Karpas-422 (cell line): ENCODE measurements around the gene LRRN2. TPM values are rescaled to one million over a fixed set of nuclear protein-coding genes. Genes with fewer than 3 reads are reported as not detected.

Experiments used
- DNase-seq: peaks from one replicate; pipeline ENCODE4 v3.0.0-alpha.2; 2015
- H2AFZ ChIP-seq: fragments of 200-600 bp; sonication (generic); 2 replicates; pipeline ENCODE4 v1.6.1; 2014; ENCODE audit warnings: antibody characterized with exemption, low read length, mixed read lengths
- H3K27ac ChIP-seq: fragments of 200-600 bp; sonication (generic); 2 replicates; pipeline ENCODE4 v1.5.1; 2014; ENCODE audit warnings: mild to moderate bottlenecking, low read length, moderate library complexity
- H3K27me3 ChIP-seq: fragments of 200-600 bp; sonication (generic); 2 replicates; pipeline ENCODE4 v1.6.1; 2014; ENCODE audit warnings: low read length, mixed read lengths
- H3K36me3 ChIP-seq: fragments of 200-600 bp; sonication (generic); 2 replicates; pipeline ENCODE4 v1.6.1; 2014; ENCODE audit warnings: low read length, mixed read lengths; ENCODE audit not compliant: insufficient read depth
- H3K4me1 ChIP-seq: fragments of 200-600 bp; sonication (generic); 2 replicates; pipeline ENCODE4 v1.6.1; 2014; ENCODE audit warnings: mild to moderate bottlenecking, low read length, mixed read lengths
- H3K4me2 ChIP-seq: fragments of 200-600 bp; sonication (generic); 2 replicates; pipeline ENCODE4 v1.6.1; 2014; ENCODE audit warnings: low read length, low read depth, mild to moderate bottlenecking; ENCODE audit not compliant: poor library complexity, severe bottlenecking
- H3K4me3 ChIP-seq: fragments of 200-600 bp; sonication (generic); 2 replicates; pipeline ENCODE4 v1.5.1; 2014; ENCODE audit warnings: mild to moderate bottlenecking, antibody characterized with exemption, low read length, mixed read lengths
- H3K79me2 ChIP-seq: fragments of 200-600 bp; sonication (generic); 2 replicates; pipeline ENCODE4 v1.6.1; 2014; ENCODE audit warnings: mild to moderate bottlenecking, low read length, mixed read lengths
- H3K9ac ChIP-seq: fragments of 200-600 bp; sonication (generic); 2 replicates; pipeline ENCODE4 v1.6.0; 2014; ENCODE audit warnings: low read length
- H3K9me2 ChIP-seq: fragments of 200-600 bp; sonication (generic), shearing (Covaris generic); replicated peaks from 2 replicates; pipeline ENCODE4 v1.6.0; 2014; ENCODE audit warnings: mild to moderate bottlenecking, low read length, moderate library complexity; ENCODE audit not compliant: insufficient read depth
- H3K9me3 ChIP-seq: fragments of 300-700, 200-600 bp; sonication (generic); 2 replicates; pipeline ENCODE4 v1.6.1; 2014; ENCODE audit warnings: low read length, mixed read lengths
- H4K20me1 ChIP-seq: fragments of 200-600 bp; sonication (generic); 2 replicates; pipeline ENCODE4 v1.6.1; 2014; ENCODE audit warnings: mild to moderate bottlenecking, antibody characterized with exemption, low read length, low read depth; ENCODE audit not compliant: insufficient read depth
- total RNA-seq: library from RNA; depleted of rRNA; stranded (reverse); fragments of >200 nt; shearing (Covaris generic); gene quantifications from 2 replicates; pipeline ENCODE4 v1.2.3, GENCODE V29; 2014; ENCODE audit warnings: low replicate concordance

LRRN2 gene
- total RNA-seq, 1 experiment from 2014 or later, result not detected

DNA sequence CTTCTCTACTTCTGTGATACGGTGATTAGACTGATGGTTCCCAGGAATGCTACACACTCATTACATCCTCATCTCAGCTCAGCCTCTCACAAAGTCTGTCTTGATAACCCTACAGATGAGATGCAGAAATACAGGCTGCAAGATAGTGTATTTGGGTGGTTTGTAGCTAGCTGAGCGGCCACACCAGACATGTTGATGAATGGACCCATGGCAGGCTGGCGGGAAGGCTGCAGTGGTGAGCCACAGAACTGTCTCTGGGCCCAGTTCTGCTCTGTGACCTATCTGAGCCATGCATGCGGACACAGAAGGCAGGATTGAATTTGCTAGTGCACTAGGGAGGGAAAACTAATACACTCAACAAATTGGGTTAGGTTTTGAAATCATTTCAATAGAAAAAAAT is 71.9 kb downstream of the LRRN2 start:
- Histone ChIP-seq H3K27me3 (no peaks in the 10 kb centered on the region), H3K9me3 (no peaks in the 10 kb centered on the region), H3K79me2 (no peaks in the 10 kb centered on the region), H3K4me2 (no peak overlapping the region), H3K27ac (no peak overlapping the region), H3K9me2 (no peaks in the 10 kb centered on the region), H3K4me3 (no peak overlapping the region), H4K20me1 (no peaks in the 10 kb centered on the region), H3K9ac (no peak overlapping the region), H3K36me3 (no peaks in the 10 kb centered on the region), H3K4me1 (peaks cover 5% of the 10 kb centered on the region), H2AFZ (no peak overlapping the region)
- no peak for DNase-seq

DNA sequence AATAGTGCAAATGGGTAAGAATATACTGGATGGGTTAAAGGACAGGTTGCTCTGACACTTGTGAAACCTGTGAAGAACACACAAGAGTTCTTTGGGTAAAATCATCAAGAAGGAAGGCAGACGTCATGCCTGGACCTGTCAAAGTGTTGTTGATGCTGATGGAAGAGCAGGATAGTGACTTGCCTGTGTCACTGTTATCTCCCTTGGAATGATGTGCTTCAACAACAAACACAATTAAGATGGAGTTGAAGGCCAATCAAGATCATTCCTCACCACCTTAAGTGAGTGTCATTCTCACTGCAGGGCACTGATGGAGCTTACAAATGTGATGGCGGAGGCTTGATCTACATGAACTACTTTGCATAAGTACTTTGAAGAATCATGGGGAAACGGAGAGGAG is 73.2 kb downstream of the LRRN2 start:
- Histone ChIP-seq H3K4me1 (peaks cover 13% of the 10 kb centered on the region), H3K79me2 (no peaks in the 10 kb centered on the region), H3K9ac (no peak overlapping the region), H3K9me2 (no peaks in the 10 kb centered on the region), H2AFZ (no peak overlapping the region), H3K4me3 (no peak overlapping the region), H3K27me3 (no peaks in the 10 kb centered on the region), H3K4me2 (no peak overlapping the region), H3K27ac (no peak overlapping the region), H3K9me3 (no peaks in the 10 kb centered on the region), H3K36me3 (no peaks in the 10 kb centered on the region), H4K20me1 (no peaks in the 10 kb centered on the region)
- DNase-seq, result no peak

DNA sequence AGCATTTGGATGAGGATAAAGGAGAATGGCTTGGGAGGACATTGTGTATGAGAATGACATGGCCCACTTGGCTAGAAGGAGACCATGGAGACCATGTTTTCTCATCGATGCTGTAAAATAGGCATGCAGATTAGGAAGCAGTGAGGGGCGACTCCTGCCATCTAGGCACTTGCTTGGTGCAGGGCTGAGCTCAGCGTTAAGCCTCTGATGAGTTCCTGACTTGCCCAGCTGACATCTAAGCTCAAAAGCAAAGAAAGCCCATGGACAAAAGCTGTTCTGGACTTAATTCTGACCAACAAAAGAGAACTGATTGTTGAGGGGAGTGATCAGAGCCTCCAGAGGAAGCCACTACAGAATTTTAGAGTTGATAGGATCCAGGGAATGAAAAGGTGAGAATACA is 74.5 kb downstream of the LRRN2 start:
- H2AFZ ChIP-seq, result no peak overlapping the region
- no peaks in the 10 kb centered on the region for H3K79me2 ChIP-seq
- no peaks in the 10 kb centered on the region for H4K20me1 ChIP-seq
- H3K9ac ChIP-seq, result no peak overlapping the region
- H3K27ac ChIP-seq, result no peak overlapping the region
- H3K4me2 ChIP-seq, result no peak overlapping the region
- no peaks in the 10 kb centered on the region for H3K9me3 ChIP-seq
- peaks cover 13% of the 10 kb centered on the region for H3K4me1 ChIP-seq
- DNase-seq, result no peak
- no peaks in the 10 kb centered on the region for H3K27me3 ChIP-seq
- no peak overlapping the region for H3K4me3 ChIP-seq
- no peaks in the 10 kb centered on the region for H3K36me3 ChIP-seq
- H3K9me2 ChIP-seq, result no peaks in the 10 kb centered on the region

DNA sequence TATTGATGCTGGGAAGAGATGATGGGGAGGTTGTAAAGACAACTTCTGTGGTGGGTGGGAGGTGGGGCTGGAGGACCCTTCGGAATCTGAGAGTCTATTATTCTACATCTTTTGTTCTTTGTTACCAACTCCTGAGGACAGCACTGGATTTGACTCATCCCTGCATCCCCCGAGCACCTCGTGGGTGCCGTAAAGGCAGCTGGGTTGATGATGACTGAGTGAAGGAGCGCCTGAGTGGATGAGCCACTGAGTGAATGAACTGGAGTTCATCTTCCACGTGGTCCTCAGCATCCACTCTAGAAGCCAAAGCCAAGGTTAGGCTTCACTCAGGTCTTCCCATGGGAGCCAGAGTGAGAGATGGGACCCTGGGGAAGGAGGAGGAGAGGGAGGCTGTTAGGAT is 77.6 kb downstream of the LRRN2 start:
- no peak overlapping the region for H3K4me2 ChIP-seq
- no peaks in the 10 kb centered on the region for H3K36me3 ChIP-seq
- H2AFZ ChIP-seq, result no peak overlapping the region
- no peak overlapping the region for H3K4me3 ChIP-seq
- H4K20me1 ChIP-seq, result no peaks in the 10 kb centered on the region
- H3K27ac ChIP-seq, result no peak overlapping the region
- H3K9me3 ChIP-seq, result no peaks in the 10 kb centered on the region
- no peaks in the 10 kb centered on the region for H3K9me2 ChIP-seq
- DNase-seq, result no peak
- H3K4me1 ChIP-seq, result peaks cover 13% of the 10 kb centered on the region
- no peaks in the 10 kb centered on the region for H3K79me2 ChIP-seq
- H3K9ac ChIP-seq, result no peak overlapping the region
- no peaks in the 10 kb centered on the region for H3K27me3 ChIP-seq

DNA sequence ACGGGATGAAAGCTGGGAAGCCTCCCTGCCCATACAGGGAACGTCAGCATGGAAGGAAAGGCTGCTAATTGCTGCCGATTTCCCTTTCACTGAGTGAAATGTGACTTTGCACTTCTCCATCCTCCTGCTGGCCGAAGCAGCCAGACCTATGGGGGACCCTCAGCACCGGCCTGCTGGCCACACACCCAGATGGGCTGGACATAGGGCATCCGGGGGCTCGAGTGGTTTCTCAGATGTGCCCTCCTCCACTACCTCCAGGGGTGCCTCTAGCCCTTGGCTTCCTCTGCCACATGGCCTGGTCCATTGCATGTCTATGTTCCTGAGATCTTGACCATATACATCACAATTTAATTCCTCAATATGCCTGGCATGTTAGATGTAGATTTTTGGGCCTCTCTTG is 79.7 kb downstream of the LRRN2 start:
- no peaks in the 10 kb centered on the region for H3K27me3 ChIP-seq
- H3K79me2 ChIP-seq, result no peaks in the 10 kb centered on the region
- H2AFZ ChIP-seq, result no peak overlapping the region
- H4K20me1 ChIP-seq, result no peaks in the 10 kb centered on the region
- no peaks in the 10 kb centered on the region for H3K9me2 ChIP-seq
- no peak overlapping the region for H3K4me2 ChIP-seq
- DNase-seq, result no peak
- no peaks in the 10 kb centered on the region for H3K9me3 ChIP-seq
- H3K36me3 ChIP-seq, result no peaks in the 10 kb centered on the region
- H3K4me1 ChIP-seq, result peaks cover 13% of the 10 kb centered on the region
- no peak overlapping the region for H3K27ac ChIP-seq
- no peak overlapping the region for H3K4me3 ChIP-seq
- no peak overlapping the region for H3K9ac ChIP-seq

DNA sequence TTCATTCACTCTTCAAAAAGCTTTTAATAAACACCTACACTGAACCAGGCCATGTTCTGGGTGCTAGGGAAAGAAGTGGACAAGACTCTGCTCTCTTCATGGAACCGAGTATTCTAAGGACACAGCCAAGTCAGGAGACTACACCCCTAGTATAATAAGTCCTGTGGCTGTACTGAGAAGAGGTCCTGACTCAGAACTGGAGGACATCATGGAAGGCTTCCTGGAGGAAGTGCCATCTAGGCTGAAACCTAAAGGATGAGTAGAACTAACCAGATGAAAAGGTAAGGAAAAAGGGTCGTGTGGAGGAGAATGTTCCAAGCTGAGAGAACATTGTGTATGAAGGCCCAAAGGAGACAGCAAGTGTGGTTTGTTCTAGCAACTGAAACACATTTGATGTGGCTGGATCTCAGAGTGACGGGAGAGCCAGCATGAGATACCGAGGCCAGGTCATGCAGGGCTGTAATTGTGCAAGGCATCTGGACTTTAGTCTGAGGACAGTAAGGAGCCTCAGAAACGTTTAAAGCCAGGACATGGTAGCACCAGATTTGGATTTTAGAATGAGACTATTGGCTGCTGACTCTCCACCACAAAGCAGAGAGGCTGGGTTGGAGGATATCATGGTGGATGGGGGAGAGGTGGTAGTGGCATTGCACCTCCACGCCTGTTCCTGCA is 82.5 kb downstream of the LRRN2 start:
- H2AFZ ChIP-seq, result no peak overlapping the region
- no peak for DNase-seq
- H3K27me3 ChIP-seq, result no peaks in the 10 kb centered on the region
- H3K4me2 ChIP-seq, result no peak overlapping the region
- H4K20me1 ChIP-seq, result no peaks in the 10 kb centered on the region
- H3K4me1 ChIP-seq, result peaks cover 1% of the 10 kb centered on the region
- no peaks in the 10 kb centered on the region for H3K9me3 ChIP-seq
- H3K4me3 ChIP-seq, result no peak overlapping the region
- no peak overlapping the region for H3K27ac ChIP-seq
- H3K36me3 ChIP-seq, result no peaks in the 10 kb centered on the region
- H3K79me2 ChIP-seq, result no peaks in the 10 kb centered on the region
- H3K9ac ChIP-seq, result no peak overlapping the region
- H3K9me2 ChIP-seq, result no peaks in the 10 kb centered on the region

DNA sequence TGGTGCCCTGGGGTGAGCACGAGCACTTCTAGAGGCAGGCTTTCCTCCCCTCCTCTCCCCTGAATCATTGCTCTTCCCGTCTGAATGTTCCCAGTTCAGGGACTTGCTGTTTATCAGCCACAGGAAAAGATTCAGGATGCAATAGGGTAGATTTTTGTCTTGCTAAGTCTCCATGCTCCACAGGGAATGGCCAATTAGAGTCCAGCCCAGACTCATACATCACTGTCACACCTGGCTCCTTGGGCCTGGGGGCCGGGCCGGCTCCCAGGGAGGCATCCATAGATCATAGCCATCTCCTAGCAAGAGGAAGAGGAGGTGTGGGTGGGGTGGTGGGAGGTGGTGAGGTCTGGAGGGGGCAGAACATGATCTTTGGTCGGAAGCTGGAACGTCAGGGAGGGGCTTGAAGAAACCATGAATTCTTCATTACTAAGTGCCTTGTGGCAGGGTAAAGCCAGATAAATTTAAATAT is 83.4 kb downstream of the LRRN2 start:
- Histone ChIP-seq H3K4me2 (no peak overlapping the region), H3K9me3 (no peaks in the 10 kb centered on the region), H3K4me3 (no peak overlapping the region), H3K4me1 (no peaks in the 10 kb centered on the region), H3K9me2 (no peaks in the 10 kb centered on the region), H3K36me3 (no peaks in the 10 kb centered on the region), H3K79me2 (no peaks in the 10 kb centered on the region), H3K9ac (no peak overlapping the region), H2AFZ (no peak overlapping the region), H4K20me1 (no peaks in the 10 kb centered on the region), H3K27ac (no peak overlapping the region), H3K27me3 (no peaks in the 10 kb centered on the region)
- no peak for DNase-seq

DNA sequence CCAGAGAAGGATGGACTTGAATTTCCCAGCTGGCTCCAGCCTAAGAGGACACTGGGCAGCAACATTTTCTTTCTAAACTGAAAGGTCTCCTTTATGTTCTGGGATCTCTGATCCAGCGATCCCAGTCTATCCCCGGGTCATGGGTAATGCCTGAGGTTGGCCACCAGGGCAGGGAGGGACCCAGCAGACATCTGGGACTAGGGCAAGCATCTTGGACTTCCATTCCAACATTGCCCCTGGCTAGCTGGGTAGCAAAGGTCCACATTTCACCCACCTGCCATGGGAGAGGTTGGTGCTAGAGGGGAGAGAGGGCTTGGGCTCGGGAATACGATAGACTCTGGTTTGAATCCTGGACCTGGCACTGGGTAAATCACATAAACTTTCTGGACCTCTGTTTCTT is 84.6 kb downstream of the LRRN2 start:
- Histone ChIP-seq H3K9me2 (no peaks in the 10 kb centered on the region), H3K9ac (no peak overlapping the region), H3K4me2 (no peak overlapping the region), H3K27ac (no peak overlapping the region), H3K27me3 (no peaks in the 10 kb centered on the region), H3K79me2 (no peaks in the 10 kb centered on the region), H3K9me3 (no peaks in the 10 kb centered on the region), H3K36me3 (no peaks in the 10 kb centered on the region), H4K20me1 (no peaks in the 10 kb centered on the region), H3K4me3 (no peak overlapping the region), H3K4me1 (no peaks in the 10 kb centered on the region), H2AFZ (no peak overlapping the region)
- no peak for DNase-seq
